Activated CD8-positive, alpha-beta memory T cell treated with anti-CD3 and anti-CD28 coated beads, Interleukin-2, amount 10 ng/mL, durations not matched to agents 7 days and 5 days (primary cell): Measurements from ENCODE around the gene TMEM209. TPM values are rescaled to one million over a fixed set of nuclear protein-coding genes. Genes with fewer than 3 reads are reported as not detected.
"Not testable (repeated sequence)": the region's sequence is repeated elsewhere in the genome, so short reads cannot be mapped to it uniquely, and the experiment has no call there.

ENCODE experiments used
- ATAC-seq: fragments of 150-1000 bp; cut with Tn5 transposase; one replicate; pipeline ENCODE4 v1.10.0; 2021; ENCODE audit warnings: moderate library complexity
- CTCF ChIA-PET: fragments of 350-600 bp; sonication (Branson Sonifier 250); formaldehyde crosslinking; loops from one replicate; lab custom pipeline; 2021; ENCODE audit warnings: antibody characterized with exemption; lab: Charles Lee
- DNase-seq: peaks from one replicate; pipeline ENCODE4 v3.0.0-alpha.2; 2020
- H3K27ac Mint-ChIP-seq: one replicate; pipeline ENCODE4 v1.8.0; 2021; ENCODE audit warnings: mild to moderate bottlenecking, mixed read lengths
- H3K27me3 Mint-ChIP-seq: one replicate; pipeline ENCODE4 v1.8.0; 2021; ENCODE audit warnings: mixed read lengths
- H3K36me3 Mint-ChIP-seq: one replicate; pipeline ENCODE4 v1.8.0; 2021; ENCODE audit warnings: mild to moderate bottlenecking, mixed read lengths
- H3K4me1 Mint-ChIP-seq: one replicate; pipeline ENCODE4 v1.8.0; 2021; ENCODE audit warnings: mixed read lengths
- H3K4me3 Mint-ChIP-seq: one replicate; pipeline ENCODE4 v1.8.0; 2021; ENCODE audit warnings: mild to moderate bottlenecking, moderate library complexity, mixed read lengths
- H3K9me3 Mint-ChIP-seq: one replicate; pipeline ENCODE4 v1.8.0; 2022; ENCODE audit warnings: low read depth, mixed read lengths
- total RNA-seq, 2 experiments: library from RNA; stranded (reverse); gene quantifications; one replicate each; pipeline ENCODE4 v1.2.3, GENCODE V29; 2021

TMEM209 gene
- total RNA-seq, 2 experiments from 2014 or later, result 39.5 to 44.5 TPM

DNA sequence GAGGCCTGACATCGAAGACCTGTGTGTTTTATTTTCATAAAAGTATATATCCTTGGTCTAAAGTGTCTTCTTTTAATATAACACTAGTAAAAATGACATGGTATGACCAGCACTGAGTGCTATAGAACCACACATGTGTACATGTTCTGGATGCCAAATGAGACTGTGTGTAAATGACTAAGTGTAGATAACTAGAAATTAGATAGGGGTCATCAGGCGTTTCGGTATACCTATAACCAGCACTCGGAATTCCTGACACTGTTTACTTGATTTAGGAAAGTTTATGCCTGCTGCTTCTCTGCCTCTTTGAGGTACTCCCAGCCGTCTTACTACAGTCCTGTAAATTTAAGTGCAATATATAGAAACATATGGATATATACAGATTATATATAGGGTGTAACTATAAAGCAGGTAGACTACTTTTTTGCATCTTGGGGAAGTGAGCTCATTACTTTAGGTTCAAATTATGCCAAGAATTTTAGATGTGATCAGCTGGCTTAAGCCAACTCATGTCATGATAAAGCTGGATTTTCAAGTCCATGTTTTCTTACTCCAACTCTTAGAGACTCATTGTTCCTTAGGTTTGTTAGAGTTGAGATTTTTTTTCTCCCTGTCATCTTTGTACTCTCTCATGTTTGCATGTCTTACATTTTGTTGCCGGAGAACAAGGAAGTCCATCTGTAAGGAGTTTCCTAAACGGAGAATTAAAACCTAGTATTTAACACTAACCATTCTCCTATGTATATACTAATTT is 72.0 kb downstream of the TMEM209 start:
- no peaks in the 10 kb centered on the region for H3K27me3 Mint-ChIP-seq
- DNase-seq, result no peak
- peaks cover 36% of the 10 kb centered on the region for H3K36me3 Mint-ChIP-seq
- CTCF ChIA-PET, result interaction anchor here (0.5 to 0.6 kb wide), 2 partner anchors 140 to 914 kb away, joined by 3 to 4 read pairs; no protein-coding TSS in a partner anchor
- H3K27ac Mint-ChIP-seq, result no peak overlapping the region
- peaks cover 20% of the 10 kb centered on the region for H3K4me1 Mint-ChIP-seq
- ATAC-seq, result no peak
- H3K4me3 Mint-ChIP-seq, result no peak overlapping the region
- H3K9me3 Mint-ChIP-seq, result no peaks in the 10 kb centered on the region

DNA sequence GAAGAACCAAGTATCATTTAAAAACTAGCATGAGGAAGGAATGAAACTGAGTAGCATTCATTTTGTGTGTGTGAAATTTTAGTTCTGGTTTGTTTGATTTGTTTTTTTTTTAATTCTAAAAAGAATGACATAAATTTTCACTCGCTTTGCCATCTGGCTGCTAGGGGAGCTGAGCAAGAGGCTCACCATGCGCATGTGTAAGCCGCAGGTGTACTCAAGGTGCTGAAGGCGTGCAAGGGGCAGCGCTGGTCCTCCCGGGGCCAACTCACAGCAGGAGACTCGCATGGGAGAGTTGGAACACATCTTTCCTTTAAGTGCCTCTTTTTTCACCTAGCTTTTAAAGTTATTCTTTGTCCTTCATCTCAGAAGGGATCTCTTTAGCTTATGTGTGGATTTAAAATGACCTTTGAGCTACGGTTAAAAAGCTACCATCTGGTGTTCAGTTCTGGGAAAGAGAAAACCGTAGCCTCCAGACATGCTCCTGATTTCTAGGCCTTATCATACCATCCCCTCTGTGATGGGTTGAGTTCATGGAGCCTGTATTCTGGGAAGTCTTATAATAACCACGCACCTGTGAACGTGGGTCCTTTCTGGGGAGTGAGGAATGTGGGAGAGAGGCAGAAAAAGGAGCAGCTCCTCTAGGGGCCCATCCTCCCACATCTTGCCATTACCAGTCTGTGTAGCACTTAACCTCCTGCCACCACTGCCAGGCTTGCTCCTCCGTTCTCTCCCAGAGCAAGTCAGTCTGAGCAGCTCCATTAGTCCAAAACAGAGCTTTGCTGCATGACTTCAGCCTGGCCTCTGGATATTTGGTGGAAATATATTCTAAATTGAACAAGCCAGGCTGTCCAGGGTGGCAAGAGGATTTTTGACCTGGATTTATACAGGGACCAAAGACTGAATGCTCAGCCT is 73.0 kb downstream of the TMEM209 start:
- Mint-ChIP-seq H3K4me1 (peaks cover 20% of the 10 kb centered on the region), H3K27ac (no peak overlapping the region), H3K9me3 (no peaks in the 10 kb centered on the region), H3K36me3 (peaks cover 31% of the 10 kb centered on the region), H3K27me3 (no peaks in the 10 kb centered on the region), H3K4me3 (no peak overlapping the region)
- CTCF ChIA-PET, result no interaction called here
- DNase-seq (no peak), ATAC-seq (no peak)

DNA sequence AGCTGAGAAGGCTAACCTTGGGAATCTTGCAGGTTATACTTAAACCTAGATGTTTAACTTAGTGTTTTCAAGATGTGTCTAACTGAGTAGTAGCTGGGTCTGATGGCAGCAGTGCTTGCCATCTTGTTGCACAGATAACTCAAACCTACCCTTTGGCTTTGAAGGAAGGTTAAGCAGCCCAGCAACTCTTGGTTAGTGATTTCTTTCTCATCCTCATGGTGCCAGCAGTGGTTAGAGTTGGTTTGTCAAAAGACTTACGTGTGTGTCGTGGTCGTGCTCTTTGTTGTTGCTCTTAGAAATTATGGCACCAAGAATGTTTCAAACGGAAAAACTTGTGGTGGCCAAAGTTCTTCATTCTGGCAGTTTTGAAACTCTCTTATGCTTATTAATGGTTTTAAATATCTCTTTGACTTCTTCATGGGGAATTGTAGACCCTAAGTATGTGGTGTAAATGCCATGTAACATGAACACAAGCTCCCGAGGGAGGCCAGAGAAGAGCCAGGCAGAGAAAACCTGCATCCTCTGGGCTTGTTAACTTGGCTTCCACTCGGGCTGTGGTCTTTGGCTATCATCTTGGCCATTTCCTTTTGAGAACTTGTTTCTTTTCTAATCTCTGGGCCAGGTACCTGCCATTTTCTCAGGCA is 73.9 kb downstream of the TMEM209 start:
- CTCF ChIA-PET, result interaction anchor here (1.0 kb wide), 1 partner anchor 17 kb away, joined by 3 read pairs; no protein-coding TSS in a partner anchor
- H3K9me3 Mint-ChIP-seq, result no peaks in the 10 kb centered on the region
- DNase-seq (no peak), ATAC-seq (no peak)
- H3K27ac Mint-ChIP-seq, result no peak overlapping the region
- no peaks in the 10 kb centered on the region for H3K27me3 Mint-ChIP-seq
- peaks cover 10% of the 10 kb centered on the region for H3K4me1 Mint-ChIP-seq
- no peak overlapping the region for H3K4me3 Mint-ChIP-seq
- H3K36me3 Mint-ChIP-seq, result peaks cover 35% of the 10 kb centered on the region

DNA sequence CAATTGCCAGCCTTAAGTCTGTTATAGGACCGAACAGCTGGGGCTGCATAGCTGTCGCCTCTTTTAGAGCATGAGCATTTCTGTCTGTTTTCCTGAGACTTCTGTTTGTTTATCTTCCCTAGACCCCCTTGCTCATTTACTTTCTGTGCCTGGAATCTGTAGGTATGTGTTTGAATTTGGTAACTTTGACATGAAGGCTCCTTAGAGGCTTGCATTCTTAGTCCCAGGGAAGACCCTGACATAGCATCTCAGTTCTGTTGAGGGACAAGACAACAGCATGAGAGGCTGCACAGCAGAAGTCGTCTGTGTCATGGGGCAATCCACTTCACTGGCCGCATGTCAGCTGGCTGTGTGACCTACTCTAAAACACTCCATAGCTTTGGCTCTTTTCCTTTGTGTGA is 76.2 kb downstream of the TMEM209 start:
- ATAC-seq (no peak), DNase-seq (no peak)
- Mint-ChIP-seq H3K4me1 (no peaks in the 10 kb centered on the region), H3K36me3 (peaks cover 22% of the 10 kb centered on the region), H3K27me3 (no peaks in the 10 kb centered on the region), H3K9me3 (no peaks in the 10 kb centered on the region), H3K4me3 (no peak overlapping the region), H3K27ac (no peak overlapping the region)
- CTCF ChIA-PET, result no interaction called here

DNA sequence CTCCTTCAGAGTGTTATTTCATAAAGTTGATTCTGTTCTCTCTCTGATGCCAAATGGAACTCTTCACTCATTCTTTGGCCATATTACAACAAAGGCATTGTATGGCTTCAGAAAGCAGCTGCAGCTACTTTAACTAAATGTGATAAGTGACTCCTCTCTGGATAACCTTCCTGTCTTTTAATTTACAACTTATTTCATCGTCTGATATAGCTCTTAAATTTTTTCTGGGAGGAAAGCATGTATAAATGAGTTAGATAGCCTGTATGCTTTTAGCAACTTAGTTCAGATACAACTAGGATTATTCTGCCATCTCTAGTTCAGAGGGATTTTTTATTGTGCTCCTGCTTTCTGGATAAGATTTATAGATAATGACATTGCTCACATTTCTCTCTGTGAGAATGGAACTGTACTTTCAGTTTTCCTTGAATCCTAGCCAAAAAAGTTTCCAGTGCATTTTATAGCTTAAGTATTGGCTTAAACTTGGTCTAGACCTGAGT is 77.3 kb downstream of the TMEM209 start:
- Mint-ChIP-seq H3K27ac (no peak overlapping the region), H3K36me3 (peaks cover 27% of the 10 kb centered on the region), H3K4me1 (no peaks in the 10 kb centered on the region), H3K27me3 (no peaks in the 10 kb centered on the region), H3K9me3 (no peaks in the 10 kb centered on the region), H3K4me3 (no peak overlapping the region)
- CTCF ChIA-PET, result no interaction called here
- ATAC-seq, result no peak
- DNase-seq, result no peak

DNA sequence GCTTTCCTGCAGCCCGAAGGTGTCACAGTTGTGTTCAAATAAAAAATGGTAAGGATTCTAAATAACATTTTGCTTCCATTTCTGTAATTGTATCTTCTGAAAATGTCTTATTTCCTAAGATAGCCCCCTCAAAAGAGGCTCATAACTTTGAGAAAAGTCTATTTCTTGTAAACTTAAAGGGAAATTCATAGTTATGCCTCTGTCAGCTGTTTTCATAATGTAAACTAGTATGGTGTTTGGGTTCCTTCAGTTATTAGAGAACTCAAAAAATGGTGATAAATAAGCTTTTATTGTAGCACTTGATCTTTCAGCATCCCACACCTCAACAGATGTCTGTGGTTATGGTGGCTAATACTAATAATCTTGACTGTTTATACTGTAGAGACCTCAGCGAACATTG is 77.8 kb downstream of the TMEM209 start:
- ATAC-seq (no peak), DNase-seq (no peak)
- no peak overlapping the region for H3K27ac Mint-ChIP-seq
- H3K36me3 Mint-ChIP-seq, result peaks cover 30% of the 10 kb centered on the region
- CTCF ChIA-PET, result no interaction called here
- no peaks in the 10 kb centered on the region for H3K9me3 Mint-ChIP-seq
- no peak overlapping the region for H3K4me3 Mint-ChIP-seq
- no peaks in the 10 kb centered on the region for H3K4me1 Mint-ChIP-seq
- H3K27me3 Mint-ChIP-seq, result no peaks in the 10 kb centered on the region

DNA sequence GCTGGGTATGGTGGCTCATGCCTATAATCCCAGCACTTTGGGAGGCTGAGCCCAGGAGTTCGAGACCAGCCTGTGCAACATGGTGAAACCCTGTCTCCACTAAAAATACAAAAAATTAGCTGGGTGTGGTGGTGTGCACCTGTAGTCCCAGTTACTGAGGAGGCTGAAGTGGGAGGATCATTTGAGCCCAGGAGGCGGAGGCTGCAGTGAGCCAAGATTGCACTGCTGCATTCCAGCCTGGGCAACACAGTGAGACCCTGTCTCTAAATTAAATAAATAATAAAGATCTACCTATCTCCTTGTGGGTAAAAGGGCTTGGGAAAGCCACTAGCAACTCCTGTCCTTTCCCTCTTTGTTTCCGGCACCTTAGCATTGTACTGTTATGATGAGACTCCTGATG is 78.4 kb downstream of the TMEM209 start:
- H3K27me3 Mint-ChIP-seq, CTCF ChIA-PET, H3K4me3 Mint-ChIP-seq, ATAC-seq, H3K9me3 Mint-ChIP-seq, H3K4me1 Mint-ChIP-seq, DNase-seq, H3K27ac Mint-ChIP-seq: not testable (repeated sequence)
- peaks cover 35% of the 10 kb centered on the region for H3K36me3 Mint-ChIP-seq

DNA sequence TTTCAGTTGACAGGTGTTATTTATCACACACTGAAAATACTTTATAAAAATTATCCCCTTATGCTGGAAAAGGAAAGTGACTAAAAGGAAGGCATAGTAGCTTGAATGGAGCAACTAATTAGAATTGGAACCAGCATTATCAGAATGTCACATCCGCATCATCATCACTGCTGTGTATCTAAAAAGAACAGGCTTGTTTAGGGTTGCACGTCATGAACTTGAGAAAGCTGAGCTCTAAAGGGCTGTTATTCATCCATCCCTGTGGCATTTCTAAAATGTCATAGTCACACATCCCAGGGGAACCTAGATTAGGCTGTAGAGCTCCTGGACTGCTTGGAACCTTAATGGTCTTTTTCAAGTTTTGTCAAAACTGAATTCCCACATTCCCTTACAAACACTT is 80.5 kb downstream of the TMEM209 start:
- ATAC-seq (no peak), DNase-seq (no peak)
- CTCF ChIA-PET, result no interaction called here
- Mint-ChIP-seq H3K9me3 (no peaks in the 10 kb centered on the region), H3K27me3 (no peaks in the 10 kb centered on the region), H3K27ac (no peak overlapping the region), H3K36me3 (peaks cover 26% of the 10 kb centered on the region), H3K4me3 (no peak overlapping the region), H3K4me1 (peaks cover 5% of the 10 kb centered on the region)

DNA sequence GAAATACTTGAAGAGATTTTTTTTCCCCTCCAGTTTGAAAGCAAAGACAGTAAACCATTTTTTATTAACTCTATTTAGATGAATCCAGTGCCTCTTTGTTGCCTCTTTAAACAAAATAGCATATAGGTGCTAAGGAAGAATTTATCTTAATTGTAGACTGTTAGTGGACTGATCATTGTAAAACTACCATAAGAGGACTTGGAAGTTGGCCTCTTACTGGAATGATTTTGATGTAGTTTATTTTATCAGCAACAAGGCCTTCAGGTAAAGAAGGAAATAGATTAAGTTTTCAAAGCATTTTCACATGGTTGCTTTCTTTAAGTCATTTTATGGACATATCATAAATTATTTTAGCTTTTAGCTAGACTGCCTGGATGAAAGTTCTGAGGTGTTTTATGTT is 81.7 kb downstream of the TMEM209 start:
- Mint-ChIP-seq H3K4me3 (no peak overlapping the region), H3K36me3 (peaks cover 22% of the 10 kb centered on the region), H3K4me1 (peaks cover 7% of the 10 kb centered on the region), H3K27ac (no peak overlapping the region), H3K27me3 (no peaks in the 10 kb centered on the region), H3K9me3 (no peaks in the 10 kb centered on the region)
- CTCF ChIA-PET, result interaction anchor here (0.7 kb wide), 1 partner anchor 387 kb away, joined by 4 read pairs; no protein-coding TSS in a partner anchor
- DNase-seq (no peak), ATAC-seq (no peak)

DNA sequence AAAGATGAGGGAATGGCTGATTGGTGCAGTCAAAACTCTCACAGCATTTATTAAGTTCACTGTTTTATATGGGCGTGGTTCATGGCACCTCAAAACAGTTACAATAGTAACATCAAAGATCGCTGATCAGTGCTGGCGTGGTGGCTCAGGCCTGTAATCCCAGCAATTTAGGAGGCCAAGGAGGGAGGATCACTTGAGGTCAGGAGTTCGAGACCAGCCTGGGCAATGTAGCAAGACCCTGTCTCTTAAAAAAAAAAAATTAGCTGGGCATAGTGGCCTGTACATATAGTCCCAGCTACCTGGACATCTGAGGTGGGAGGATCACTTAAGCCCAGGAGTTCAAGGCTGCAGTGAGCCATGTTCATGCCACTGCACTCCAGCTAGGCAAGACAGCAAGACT is 86.4 kb downstream of the TMEM209 start:
- no peaks in the 10 kb centered on the region for H3K9me3 Mint-ChIP-seq
- peaks cover 11% of the 10 kb centered on the region for H3K4me1 Mint-ChIP-seq
- DNase-seq (no peak), ATAC-seq (no peak)
- H3K4me3 Mint-ChIP-seq, result no peak overlapping the region
- no peaks in the 10 kb centered on the region for H3K27me3 Mint-ChIP-seq
- CTCF ChIA-PET, result no interaction called here
- H3K36me3 Mint-ChIP-seq, result peaks cover 24% of the 10 kb centered on the region
- H3K27ac Mint-ChIP-seq, result no peak overlapping the region

DNA sequence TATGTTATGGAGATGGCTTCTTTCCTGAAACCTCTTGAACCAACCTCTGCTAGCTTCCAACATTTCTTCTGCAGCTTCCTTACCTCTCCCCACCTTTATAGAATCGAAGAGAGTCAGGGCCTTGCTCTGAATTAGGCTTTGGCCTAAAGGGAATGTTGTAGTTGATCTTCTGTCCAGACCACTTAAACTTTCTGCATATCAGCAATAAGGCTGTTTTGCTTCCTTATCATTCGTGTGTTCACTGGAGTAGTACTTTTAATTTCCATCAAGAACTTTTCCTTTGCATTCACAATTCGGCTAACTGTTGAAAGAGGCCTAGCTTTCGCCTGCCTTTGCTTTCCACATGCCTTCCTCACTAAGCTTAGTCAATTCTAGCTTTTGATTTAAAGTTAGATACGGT is 86.9 kb downstream of the TMEM209 start:
- Mint-ChIP-seq H3K27ac (no peak overlapping the region), H3K9me3 (no peaks in the 10 kb centered on the region), H3K27me3 (no peaks in the 10 kb centered on the region), H3K4me1 (peaks cover 11% of the 10 kb centered on the region), H3K36me3 (peaks cover 21% of the 10 kb centered on the region), H3K4me3 (no peak overlapping the region)
- ATAC-seq, result no peak
- CTCF ChIA-PET, result interaction anchor here (1.0 kb wide), 1 partner anchor 18 kb away, joined by 3 read pairs; no protein-coding TSS in a partner anchor
- DNase-seq, result no peak

DNA sequence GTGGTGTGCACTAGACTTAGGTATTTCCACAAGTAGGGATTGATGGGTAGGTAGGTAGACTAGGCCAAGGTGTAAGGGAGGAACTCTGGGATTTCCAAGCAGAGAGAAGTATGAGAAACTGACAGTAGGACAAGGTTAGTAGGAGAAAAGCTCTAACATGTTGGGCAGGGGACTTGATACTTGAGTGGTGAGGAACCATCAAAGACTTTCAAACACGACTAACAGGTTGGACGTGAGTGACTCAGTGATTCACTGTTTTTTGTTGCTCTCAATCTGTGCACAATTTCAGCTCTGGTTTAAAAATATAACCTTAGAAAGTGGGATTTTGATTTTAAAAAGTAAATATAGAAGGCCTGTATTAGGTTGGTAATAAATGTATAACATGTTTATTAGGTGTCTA is 90.4 kb downstream of the TMEM209 start:
- no peak overlapping the region for H3K27ac Mint-ChIP-seq
- no peaks in the 10 kb centered on the region for H3K9me3 Mint-ChIP-seq
- DNase-seq (no peak), ATAC-seq (no peak)
- peaks cover 7% of the 10 kb centered on the region for H3K4me1 Mint-ChIP-seq
- H3K36me3 Mint-ChIP-seq, result peaks cover 10% of the 10 kb centered on the region
- CTCF ChIA-PET, result interaction anchor here (1.0 kb wide), 1 partner anchor 16 kb away, joined by 3 read pairs; no protein-coding TSS in a partner anchor
- no peak overlapping the region for H3K4me3 Mint-ChIP-seq
- H3K27me3 Mint-ChIP-seq, result no peaks in the 10 kb centered on the region
